K562 (cell line): ENCODE measurements around the gene LRP1B. TPM values are rescaled to one million over a fixed set of nuclear protein-coding genes. Genes with fewer than 3 reads are reported as not detected.

Experiments used
- ATAC-seq: fragments of 200-7000 bp; cut with Tn5 transposase; 3 replicates; pipeline ENCODE4 v1.9.1; 2020; ENCODE audit warnings: moderate library complexity
- BruUV-seq: library from RNA; stranded (reverse); fragments of 400-500 nt; replicated peaks from 2 replicates; lab custom pipeline; 2021; lab: Mats Ljungman, UMichigan
- CTCF ChIA-PET: fragments of 300-600 bp; formaldehyde crosslinking; extraction: SDS; loops from one replicate; lab custom pipeline; 2021; ENCODE audit warnings: low intra/inter-chr PET ratio; lab: Yijun Ruan, JAX
- POLR2A ChIA-PET: fragments of 300-600, 350-650 bp; sonication (Branson Sonifier 250); formaldehyde crosslinking; extraction: SDS; loops from one replicate; lab custom pipeline; 2021; ENCODE audit warnings: antibody characterized with exemption, inconsistent platforms; lab: Yijun Ruan, JAX
- DNase-seq, 4 experiments: peaks; one replicate each; pipeline versions ENCODE4 v3.0.0 to v3.0.0-alpha.2; 2011 to 2018; ENCODE audit warnings: low spot score in 3 of 4, mixed read lengths in 3 of 4; ENCODE audit errors: extremely low read depth in 1 of 4
- FAIRE-seq: peaks from 2 replicates; lab custom pipeline; 2011; peaks lifted over from hg19 to GRCh38; lab: Jason Lieb, UNC
- H2AFZ ChIP-seq: 2 replicates; pipeline ENCODE4 v1.6.0; 2011; ENCODE audit warnings: low read depth, low read length, control low read depth, inconsistent platforms
- H3K27ac ChIP-seq: fragments of 200-600 bp; 3 replicates; pipeline ENCODE4 v1.8.0; 2011; ENCODE audit warnings: low read depth, mild to moderate bottlenecking, control low read depth, inconsistent platforms, low read length, moderate library complexity, mixed read lengths; ENCODE audit errors: extremely low read depth
- H3K27me3 ChIP-seq, 2 experiments: fragments of 300-600 bp in 1 of 2; 2 replicates in 1 of 2; 3 replicates in 1 of 2; pipeline versions ENCODE4 v1.6.0 to v1.8.0; 2011; ENCODE audit warnings: inconsistent platforms in 2 of 2, low read length in 2 of 2, mild to moderate bottlenecking in 1 of 2, mixed read lengths in 1 of 2, moderate library complexity in 1 of 2; ENCODE audit not compliant: control insufficient read depth in 2 of 2, insufficient read depth in 2 of 2
- H3K36me3 ChIP-seq: fragments of 300-600 bp; 3 replicates; pipeline ENCODE4 v1.8.0; 2011; ENCODE audit warnings: mild to moderate bottlenecking, low read length, inconsistent platforms; ENCODE audit not compliant: control insufficient read depth, insufficient read depth
- H3K4me1 ChIP-seq, 2 experiments: fragments of 200-600 bp in 1 of 2; replicated peaks in 1 of 2; 2 replicates in 1 of 2; 3 replicates in 1 of 2; pipeline versions ENCODE4 v1.5.1 to v1.8.0; 2011; ENCODE audit warnings: inconsistent platforms in 2 of 2, low read length in 2 of 2, mild to moderate bottlenecking in 1 of 2, mixed read lengths in 1 of 2, moderate library complexity in 1 of 2; ENCODE audit not compliant: control insufficient read depth in 2 of 2, insufficient read depth in 2 of 2
- H3K4me2 ChIP-seq: 2 replicates; pipeline ENCODE4 v1.6.1; 2011; ENCODE audit warnings: low read length, control low read depth, inconsistent platforms, mixed read lengths; ENCODE audit not compliant: insufficient read depth
- H3K4me3 ChIP-seq: fragments of 200-600 bp; sonication (generic), shearing (Covaris generic); 2 replicates; pipeline ENCODE4 v1.5.1; 2016; ENCODE audit warnings: control low read depth, inconsistent platforms
- H3K79me2 ChIP-seq: fragments of 200-600 bp; 3 replicates; pipeline ENCODE4 v1.8.0; 2011; ENCODE audit warnings: low read length, inconsistent platforms; ENCODE audit not compliant: control insufficient read depth, insufficient read depth
- H3K9ac ChIP-seq, 2 experiments: 2 replicates each; pipeline versions ENCODE4 v1.6.0 to v1.6.1; 2011; ENCODE audit warnings: low read depth in 2 of 2, low read length in 2 of 2, control low read depth in 1 of 2, inconsistent platforms in 1 of 2, mild to moderate bottlenecking in 1 of 2, mixed read lengths in 1 of 2; ENCODE audit not compliant: insufficient read depth in 1 of 2
- H3K9me1 ChIP-seq: one replicate; pipeline ENCODE4 v1.6.0; 2011; ENCODE audit warnings: inconsistent platforms, mild to moderate bottlenecking, low read length, moderate library complexity; ENCODE audit not compliant: control insufficient read depth, insufficient read depth
- H3K9me3 ChIP-seq: replicated peaks from 2 replicates; pipeline ENCODE4 v1.5.1; 2011; ENCODE audit warnings: low read depth, low read length, inconsistent platforms; ENCODE audit not compliant: control insufficient read depth, insufficient read depth
- H4K20me1 ChIP-seq: replicated peaks from 2 replicates; pipeline ENCODE4 v1.6.1; 2011; ENCODE audit warnings: low read length, inconsistent platforms, mixed read lengths; ENCODE audit not compliant: control insufficient read depth, insufficient read depth
- BHLHE40 ChIP-seq: IDR thresholded peaks from 2 replicates; pipeline ENCODE4 v1.6.1; 2011; ENCODE audit warnings: low read length, improper control_type of control experiment
- ELF2 ChIP-seq: fragments of 250-450 bp; sonication (Bioruptor Pico); IDR thresholded peaks from 2 replicates; pipeline ENCODE4 v1.5.0; 2021; ENCODE audit warnings: mild to moderate bottlenecking
- ETS1 ChIP-seq: conservative IDR thresholded peaks from 2 replicates; pipeline ENCODE4 v1.6.1; 2011; ENCODE audit warnings: low read depth, mild to moderate bottlenecking, low read length; ENCODE audit not compliant: control insufficient read depth
- FUS ChIP-seq: fragments of 200-400 bp; formaldehyde crosslinking; optimal IDR thresholded peaks from 2 replicates; pipeline ENCODE3; 2017; ENCODE audit warnings: low read depth, low read length
- HCFC1 ChIP-seq: IDR thresholded peaks from 2 replicates; pipeline ENCODE4 v1.6.1; 2012; ENCODE audit warnings: low read depth, low read length, improper control_type of control experiment
- HDAC2 ChIP-seq: fragments of 450-650 bp; IDR thresholded peaks from 2 replicates; pipeline ENCODE4 v1.6.1; 2016; ENCODE audit warnings: mild to moderate bottlenecking
- POLR2AphosphoS5 ChIP-seq: IDR thresholded peaks from 2 replicates; pipeline ENCODE4 v1.6.1; 2011; ENCODE audit warnings: mild to moderate bottlenecking, low read depth, low read length, moderate library complexity; ENCODE audit not compliant: control insufficient read depth, insufficient read depth
- ZKSCAN8 ChIP-seq: fragments of 200-800 bp; sonication (Bioruptor generic); IDR thresholded peaks from 2 replicates; pipeline ENCODE4 v1.6.1; 2016; ENCODE audit warnings: missing genetic modification characterization, missing compliant biosample characterization
- ZNF143 ChIP-seq: sonication (generic); formaldehyde crosslinking; IDR thresholded peaks from 2 replicates; pipeline ENCODE4 v1.9.0; 2022; ENCODE audit warnings: mild to moderate bottlenecking, missing genetic modification reagents
- ZNF384 ChIP-seq: IDR thresholded peaks from 2 replicates; pipeline ENCODE4 v1.6.1; 2012; ENCODE audit warnings: low read depth, low read length, improper control_type of control experiment
- ZNF507 ChIP-seq: conservative IDR thresholded peaks from 2 replicates; pipeline ENCODE4 v1.6.1; 2017; ENCODE audit warnings: missing genetic modification characterization, missing compliant biosample characterization
- ZNF696 ChIP-seq: fragments of 250-450 bp; sonication (Bioruptor Pico); conservative IDR thresholded peaks from 2 replicates; pipeline ENCODE4 v1.4.0; 2020; ENCODE audit warnings: mild to moderate bottlenecking, moderate library complexity
- ZNF77 ChIP-seq: fragments of 250-450 bp; sonication (Bioruptor Pico); IDR thresholded peaks from 2 replicates; pipeline ENCODE4 v1.5.0; 2020
- WGBS: fragments of 100-300 bp; shearing (Covaris generic); methylation state at CpG from one replicate; pipeline ENCODE4 v1.1.6; 2016; ENCODE audit warnings: low coverage, mixed read lengths; ENCODE audit not compliant: insufficient coverage; ENCODE audit errors: missing lambda C conversion rate; 5-methylcytosine and 5-hydroxymethylcytosine counted together
- in situ Hi-C: fragments of 300-500 bp; cut with MboI; formaldehyde crosslinking; loops from 4 replicates; pipeline ENCODE4 v1.15.0; 2018; ENCODE audit warnings: inconsistent platforms, mixed read lengths
- intact Hi-C: fragments of 100-400 bp; cut with micrococcal nuclease; formaldehyde crosslinking; loops from 2 replicates; pipeline ENCODE4 v1.14.2; 2022
- polyA plus RNA-seq, 8 experiments: library from polyadenylated mRNA; depleted of rRNA in 4 of 8; stranded (reverse) in 5 of 8; unstranded in 3 of 8; fragments of >200 nt; fragmentation: Nextera tagmentation in 2 of 8; fragmentation: Illumina TruSeq in 1 of 8; extraction: Ambion mirVana in 2 of 8; extraction: Trizol in 1 of 8; gene quantifications; 2 replicates each; pipeline versions ENCODE4 v1.2.1 to v1.2.3, GENCODE V29; 2011 to 2014; ENCODE audit warnings: inconsistent platforms in 1 of 8, missing spikeins in 1 of 8
- total RNA-seq, 7 experiments: library from RNA; depleted of rRNA in 6 of 7; stranded (reverse); fragments of >200 nt in 6 of 7; fragmentation: Illumina TruSeq in 2 of 7; extraction: Trizol in 2 of 7; gene quantifications; 2 replicates each; pipeline versions ENCODE4 v1.2.1 to v1.2.3, GENCODE V29; 2011 to 2021; ENCODE audit warnings: low replicate concordance in 1 of 7
- TF ChIP-seq, protein P1 (sequence below), 2 experiments: IDR thresholded peaks in 1 of 2; conservative IDR thresholded peaks in 1 of 2; 2 replicates each; pipeline ENCODE4 v1.6.1; 2016; ENCODE audit warnings: low read depth in 2 of 2, mild to moderate bottlenecking in 1 of 2, missing compliant biosample characterization in 1 of 2, missing genetic modification characterization in 1 of 2, moderate library complexity in 1 of 2
- TF ChIP-seq, protein P2 (sequence below): fragments of 250-450 bp; sonication (Bioruptor Pico); IDR thresholded peaks from 2 replicates; pipeline ENCODE4 v1.5.1; 2021; ENCODE audit warnings: mild to moderate bottlenecking
- TF ChIP-seq, protein P3 (sequence below): sonication (generic); formaldehyde crosslinking; IDR thresholded peaks from 2 replicates; pipeline ENCODE4 v1.8.0; 2022; ENCODE audit warnings: mild to moderate bottlenecking, missing genetic modification reagents

Gene LRP1B
- total and polyA plus RNA-seq, 9 of the 15 experiments (the other 6 are each of a cell fraction or from before 2014, with no cell fraction given), result not detected

- TF ChIP-seq ZNF696 (CRISPR knock-in tag) (no peak), POLR2AphosphoS5 (no peak), BHLHE40 (no peak), HDAC2 (no peak), FUS (no peak)
- TF ChIP-seq, protein P1, sequence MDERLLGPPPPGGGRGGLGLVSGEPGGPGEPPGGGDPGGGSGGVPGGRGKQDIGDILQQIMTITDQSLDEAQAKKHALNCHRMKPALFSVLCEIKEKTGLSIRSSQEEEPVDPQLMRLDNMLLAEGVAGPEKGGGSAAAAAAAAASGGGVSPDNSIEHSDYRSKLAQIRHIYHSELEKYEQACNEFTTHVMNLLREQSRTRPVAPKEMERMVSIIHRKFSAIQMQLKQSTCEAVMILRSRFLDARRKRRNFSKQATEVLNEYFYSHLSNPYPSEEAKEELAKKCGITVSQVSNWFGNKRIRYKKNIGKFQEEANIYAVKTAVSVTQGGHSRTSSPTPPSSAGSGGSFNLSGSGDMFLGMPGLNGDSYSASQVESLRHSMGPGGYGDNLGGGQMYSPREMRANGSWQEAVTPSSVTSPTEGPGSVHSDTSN (CRISPR knock-in tag; IDR thresholded peaks at IDR 0.05; ENCODE audit: low read depth), result no peak
- TF ChIP-seq, protein P1 (tag; conservative IDR thresholded peaks at IDR 0.05; ENCODE audit: low read depth), result no peak
Measured at GRCh38 chr2:140836826-140837225, 1294.0 kb downstream of the LRP1B start (continued).

DNA sequence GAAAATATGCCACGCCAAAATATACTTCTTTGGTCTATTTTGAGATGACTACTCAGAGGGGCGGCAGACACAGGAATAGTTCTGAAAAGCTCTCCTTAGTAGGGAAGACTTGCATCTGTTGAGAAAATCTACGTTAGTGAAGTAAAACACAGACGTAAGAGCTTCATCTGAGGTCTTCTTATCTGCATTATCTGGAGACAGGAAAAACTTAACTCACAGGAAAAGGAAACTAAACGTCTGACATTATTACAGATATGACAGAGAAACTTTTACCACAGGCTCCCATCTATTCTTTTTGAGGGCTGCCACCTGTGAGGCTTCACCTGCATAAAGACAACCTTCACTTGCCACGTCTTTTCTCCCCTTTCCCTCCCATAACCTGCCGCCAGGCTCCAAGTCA, 1295.7 kb downstream of the LRP1B start:
- ChIA-PET POLR2A (no interaction called here), CTCF (no interaction called here)
- Histone ChIP-seq H3K79me2 (no peaks in the 10 kb centered on the region), H3K9ac (no peak overlapping the region), H4K20me1 (no peaks in the 10 kb centered on the region), H3K4me1 (no peaks in the 10 kb centered on the region), H2AFZ (no peak overlapping the region), H3K9me1 (no peaks in the 10 kb centered on the region), H3K4me3 (no peak overlapping the region), H3K27ac (no peak overlapping the region), H3K27me3 (no peaks in the 10 kb centered on the region), H3K36me3 (no peaks in the 10 kb centered on the region), H3K9me3 (no peaks in the 10 kb centered on the region), H3K4me2 (no peak overlapping the region)
- no TSS peak for BruUV-seq
- ATAC-seq, result no peak
- WGBS, result 0% methylated on average over 6 of the region's 7 CpGs
- intact Hi-C loops (no loop called here), in situ Hi-C loops (no loop called here)
- DNase-seq, result no peak
- FAIRE-seq, result no peak
- no peak for TF ChIP-seq ZKSCAN8 (CRISPR knock-in tag)
- no peak for TF ChIP-seq HCFC1
- no peak for TF ChIP-seq ZNF507 (tag)
- TF ChIP-seq, protein P2, sequence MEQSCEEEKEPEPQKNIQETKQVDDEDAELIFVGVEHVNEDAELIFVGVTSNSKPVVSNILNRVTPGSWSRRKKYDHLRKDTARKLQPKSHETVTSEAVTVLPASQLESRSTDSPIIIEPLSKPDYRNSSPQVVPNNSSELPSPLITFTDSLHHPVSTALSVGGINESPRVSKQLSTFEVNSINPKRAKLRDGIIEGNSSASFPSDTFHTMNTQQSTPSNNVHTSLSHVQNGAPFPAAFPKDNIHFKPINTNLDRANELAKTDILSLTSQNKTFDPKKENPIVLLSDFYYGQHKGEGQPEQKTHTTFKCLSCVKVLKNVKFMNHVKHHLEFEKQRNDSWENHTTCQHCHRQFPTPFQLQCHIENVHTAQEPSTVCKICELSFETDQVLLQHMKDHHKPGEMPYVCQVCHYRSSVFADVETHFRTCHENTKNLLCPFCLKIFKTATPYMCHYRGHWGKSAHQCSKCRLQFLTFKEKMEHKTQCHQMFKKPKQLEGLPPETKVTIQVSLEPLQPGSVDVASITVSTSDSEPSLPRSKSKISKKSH (CRISPR knock-in tag), result no peak
- TF ChIP-seq ETS1, result no peak
- no peak for TF ChIP-seq ZNF77 (CRISPR knock-in tag)
- no peak for TF ChIP-seq ZNF143 (CRISPR knock-in tag)
- no peak for TF ChIP-seq ELF2 (CRISPR knock-in tag)
- no peak for TF ChIP-seq ZNF384
- TF ChIP-seq, protein P3, sequence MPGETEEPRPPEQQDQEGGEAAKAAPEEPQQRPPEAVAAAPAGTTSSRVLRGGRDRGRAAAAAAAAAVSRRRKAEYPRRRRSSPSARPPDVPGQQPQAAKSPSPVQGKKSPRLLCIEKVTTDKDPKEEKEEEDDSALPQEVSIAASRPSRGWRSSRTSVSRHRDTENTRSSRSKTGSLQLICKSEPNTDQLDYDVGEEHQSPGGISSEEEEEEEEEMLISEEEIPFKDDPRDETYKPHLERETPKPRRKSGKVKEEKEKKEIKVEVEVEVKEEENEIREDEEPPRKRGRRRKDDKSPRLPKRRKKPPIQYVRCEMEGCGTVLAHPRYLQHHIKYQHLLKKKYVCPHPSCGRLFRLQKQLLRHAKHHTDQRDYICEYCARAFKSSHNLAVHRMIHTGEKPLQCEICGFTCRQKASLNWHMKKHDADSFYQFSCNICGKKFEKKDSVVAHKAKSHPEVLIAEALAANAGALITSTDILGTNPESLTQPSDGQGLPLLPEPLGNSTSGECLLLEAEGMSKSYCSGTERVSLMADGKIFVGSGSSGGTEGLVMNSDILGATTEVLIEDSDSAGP, result no peak
